Lung (tissue), 12 donors: ENCODE results near the gene STAC2. TPM values are rescaled to one million over a fixed set of nuclear protein-coding genes. Genes with fewer than 3 reads are reported as not detected.

ENCODE experiments used
- ATAC-seq: fragments of 200-7000 bp; cut with Tn5 transposase; one replicate; pipeline ENCODE4 v1.9.1; 2020; ENCODE audit warnings: moderate number of reproducible peaks; ENCODE audit not compliant: insufficient read depth, low FRiP score
- DNase-seq, 3 donors: peaks; one replicate each; pipeline ENCODE4 v3.0.0-alpha.2; 2013 to 2017
- H3K27ac ChIP-seq, 2 donors: one replicate each; pipeline ENCODE4 v1.5.1; 2013; ENCODE audit warnings: mild to moderate bottlenecking in 2 of 2, moderate library complexity in 2 of 2, control low read depth in 1 of 2, inconsistent platforms in 1 of 2, low read depth in 1 of 2, low read length in 1 of 2
- H3K27me3 ChIP-seq, 3 donors: one replicate each; pipeline ENCODE4 v1.5.1; 2013; ENCODE audit warnings: low read length in 2 of 3; ENCODE audit not compliant: control insufficient read depth in 3 of 3, insufficient read depth in 3 of 3
- H3K36me3 ChIP-seq, 4 donors: one replicate each; pipeline ENCODE4 v1.5.1; 2013; ENCODE audit warnings: low read length in 4 of 4, mild to moderate bottlenecking in 1 of 4, moderate library complexity in 1 of 4; ENCODE audit not compliant: control insufficient read depth in 4 of 4, insufficient read depth in 4 of 4
- H3K4me1 ChIP-seq, 5 donors: one replicate each; pipeline ENCODE4 v1.5.1; 2013; ENCODE audit warnings: low read length in 5 of 5, mild to moderate bottlenecking in 2 of 5, moderate library complexity in 1 of 5; ENCODE audit not compliant: control insufficient read depth in 5 of 5, insufficient read depth in 5 of 5
- H3K4me3 ChIP-seq: one replicate; pipeline ENCODE4 v1.5.1; 2013; ENCODE audit warnings: mild to moderate bottlenecking, control low read depth, moderate library complexity
- H3K9ac ChIP-seq, 2 donors: one replicate each; pipeline ENCODE4 v1.5.1; 2013; ENCODE audit warnings: low read length in 2 of 2, control low read depth in 1 of 2; ENCODE audit not compliant: insufficient read depth in 1 of 2
- H3K9me3 ChIP-seq, 4 donors: one replicate each; pipeline ENCODE4 v1.5.1; 2013; ENCODE audit warnings: low read length in 3 of 4, mild to moderate bottlenecking in 1 of 4, moderate library complexity in 1 of 4; ENCODE audit not compliant: control insufficient read depth in 4 of 4, insufficient read depth in 3 of 4
- CTCF ChIP-seq: IDR thresholded peaks from 2 replicates; pipeline ENCODE4 v1.5.1; 2012; ENCODE audit warnings: mild to moderate bottlenecking; ENCODE audit errors: control extremely low read depth, extremely low read depth
- WGBS, 2 donors: extraction: QIAGEN DNeasy Blood & Tissue Kit; methylation state at CpG; one replicate each; pipeline ENCODE4 v1.1.7; 2013; 5-methylcytosine and 5-hydroxymethylcytosine counted together
- polyA plus RNA-seq, 2 donors: library from polyadenylated mRNA; stranded (reverse); fragments of 200-250 nt; gene quantifications; one replicate each; pipeline ENCODE4 v1.2.1, GENCODE V29; 2013
- total RNA-seq, 2 donors: library from RNA; depleted of rRNA in 1 of 2; stranded (reverse); fragments of >200 nt in 1 of 2; gene quantifications; one replicate each; pipeline ENCODE4 v1.2.1, GENCODE V29; 2014 to 2021
- donor health status: control.
- donor health status: control.
- donor health status: Bipolar disorder and iron deficiency.
- donor health status: healthy.
- donor health status: DM: yes; HTN: yes; CAD: no.

STAC2 gene
- total and polyA plus RNA-seq, 4 donors: 0.26 to 1.7 (median 0.42) TPM; not detected in 1

- Histone ChIP-seq H3K27ac (no peak overlapping the region), H3K4me1 (peaks cover 0 to 29% (median 10%) of the 10 kb centered on the region in 5 donors), H3K9me3 (no peaks in the 10 kb centered on the region), H3K9ac (no peak overlapping the region), H3K4me3 (no peak overlapping the region), H3K27me3 (peaks cover 0 to 19% (median 0%) of the 10 kb centered on the region in 3 donors), H3K36me3 (no peaks in the 10 kb centered on the region)
- DNase-seq (peak; percentile 63 to 77 (median 76)), ATAC-seq (no peak)
- WGBS, 2 donors: 15 to 22% methylated on average over 2 of the region's 2 CpGs
- TF ChIP-seq CTCF: no peak
Observed at GRCh38 chr17:39167476-39167875, 58.3 kb downstream of the STAC2 start.

- peaks cover 0 to 19% (median 0%) of the 10 kb centered on the region in 3 donors for H3K27me3 ChIP-seq
- H3K9ac ChIP-seq: no peak overlapping the region
- no peak for TF ChIP-seq CTCF
- WGBS, 2 donors: 44 to 58% methylated on average over 7 of the region's 7 CpGs
- peaks cover 0 to 29% (median 10%) of the 10 kb centered on the region in 5 donors for H3K4me1 ChIP-seq
- no peaks in the 10 kb centered on the region for H3K9me3 ChIP-seq
- DNase-seq: no peak
- no peak overlapping the region for H3K4me3 ChIP-seq
- ATAC-seq: no peak
- H3K36me3 ChIP-seq: no peaks in the 10 kb centered on the region
- H3K27ac ChIP-seq: no peak overlapping the region
Observed at GRCh38 chr17:39166437-39167335, 59.1 kb downstream of the STAC2 start.

- Histone ChIP-seq H3K9me3 (no peaks in the 10 kb centered on the region), H3K9ac (no peak within 1 kb of the TSS), H3K36me3 (no peaks in the 10 kb centered on the region), H3K27me3 (peaks cover 0 to 19% (median 0%) of the 10 kb centered on the region in 3 donors), H3K4me1 (peaks cover 0 to 29% (median 10%) of the 10 kb centered on the region in 5 donors), H3K4me3 (peak within 1 kb of the TSS; percentile 35), H3K27ac (no peak within 1 kb of the TSS)
- 51 to 65% methylated on average over 17 of the region's 17 CpGs for WGBS, 2 donors
- TF ChIP-seq CTCF: no peak
- DNase-seq (no peak), ATAC-seq (no peak)
Observed at GRCh38 chr17:39165841-39166349, 59.9 kb downstream of the STAC2 start, which contains the start of gene ARL5C. Gene ARL5C, minus strand, starts transcription at chr17:39166161. Its CDS starts 401 bp downstream, at chr17:39165760.
